ENCODE data around the gene EPHA2. TPM values are rescaled to one million over a fixed set of nuclear protein-coding genes. Genes with fewer than 3 reads are reported as not detected.

Gene EPHA2
- total and polyA plus RNA-seq, 2 experiments from 2014 or later = 7.5 to 51.2 TPM

DNA sequence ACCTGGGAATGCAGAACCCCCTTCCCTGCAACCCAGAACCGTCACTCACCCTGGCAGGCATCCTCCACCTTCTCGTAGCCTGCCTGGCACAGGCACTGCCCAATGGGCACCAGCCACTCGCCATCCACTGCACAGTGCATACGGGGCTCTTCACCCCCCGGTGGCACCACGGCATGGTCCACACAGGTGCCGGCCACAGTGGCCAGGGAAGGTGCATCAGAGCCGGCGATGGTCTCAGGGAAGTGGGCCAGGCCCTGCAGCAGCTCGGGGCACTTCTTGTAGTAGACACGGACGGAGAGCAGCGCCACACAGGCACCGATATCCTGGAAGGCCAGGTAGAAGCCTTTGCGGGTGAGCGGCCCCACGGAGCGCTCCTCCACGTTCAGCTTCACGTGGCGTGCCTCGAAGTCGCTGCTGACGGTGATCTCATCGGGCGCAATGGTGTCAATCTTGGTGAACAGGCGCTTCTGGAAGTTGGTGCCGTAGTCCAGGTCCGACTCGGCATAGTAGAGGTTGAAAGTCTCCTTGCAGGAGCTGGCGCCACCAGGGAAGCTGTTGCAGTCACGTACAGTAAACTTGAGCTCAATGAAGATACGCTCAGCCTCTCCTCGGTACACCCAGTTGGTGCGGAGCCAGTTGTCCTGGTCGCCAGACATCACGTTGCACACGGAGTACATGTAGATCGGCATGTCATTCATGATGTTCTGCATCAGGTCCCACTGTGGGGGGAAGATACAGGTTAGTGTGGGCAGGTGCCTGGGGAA is 7.4 kb downstream of the EPHA2 start:
- Histone ChIP-seq H4K20me1 (replicated peaks; ENCODE audit: insufficient read depth) (peaks cover 3% of the 10 kb centered on the region; the same call in 1 of the 2 replicates), H3K4me1 (ENCODE audit: insufficient read depth) (peaks cover 60% of the 10 kb centered on the region)

DNA sequence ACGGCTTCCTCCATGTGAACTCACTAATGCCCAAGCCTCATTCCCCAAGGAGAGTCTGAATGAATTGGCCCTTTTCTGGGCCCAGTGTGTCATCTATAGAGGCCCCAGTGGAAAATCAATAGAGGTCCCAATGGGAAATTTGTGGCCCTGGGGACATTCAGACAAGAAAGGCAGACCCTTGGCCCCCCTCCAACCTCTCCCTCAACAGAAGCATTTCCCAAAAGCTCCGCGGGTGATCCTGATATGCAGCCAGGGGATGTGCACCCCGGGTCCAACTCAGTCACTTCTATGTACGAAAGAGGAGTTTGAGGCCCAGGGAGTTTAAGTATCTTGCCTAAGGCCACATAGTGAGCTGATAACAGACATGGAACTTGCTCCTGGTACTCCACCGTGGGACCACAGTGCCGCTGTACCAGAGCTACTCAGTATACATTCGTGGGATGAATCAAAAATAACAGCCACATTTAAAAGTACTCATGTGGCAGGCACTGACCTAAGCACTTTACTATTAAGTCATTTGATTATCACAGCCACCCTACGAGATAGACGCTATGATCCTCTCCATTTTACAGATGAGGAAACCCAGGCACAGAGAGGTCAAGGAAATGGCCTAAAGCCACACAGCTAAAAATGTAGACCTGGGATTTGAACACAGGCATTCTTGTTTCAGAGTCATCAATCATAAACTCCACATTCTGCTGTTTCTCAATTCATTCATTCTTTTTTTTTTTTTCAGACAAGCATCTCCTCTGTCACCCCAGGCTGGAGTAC is 8.5 kb downstream of the EPHA2 start:
- Histone ChIP-seq H3K27ac (ENCODE audit: low read depth) (peak overlapping the region; percentile 96), H3K4me3 (peak overlapping the region; percentile 42; the same call in 1 of the 2 replicates), H3K36me3 (ENCODE audit: insufficient read depth) (peaks cover 14% of the 10 kb centered on the region), H3K79me2 (replicated peaks; ENCODE audit: insufficient read depth) (peaks cover 79% of the 10 kb centered on the region), H3K4me1 (ENCODE audit: insufficient read depth) (peaks cover 50% of the 10 kb centered on the region), H4K20me1 (replicated peaks; ENCODE audit: insufficient read depth) (no peaks in the 10 kb centered on the region; the same call in 1 of the 2 replicates), H3K9me2 (ENCODE audit: insufficient read depth) (no peaks in the 10 kb centered on the region), H3K27me3 (ENCODE audit: insufficient read depth) (no peaks in the 10 kb centered on the region), H3K4me2 (peak overlapping the region; percentile 86), H2AFZ (no peak overlapping the region), H3F3A (replicated peaks; ENCODE audit: low read depth) (peaks cover 20% of the 10 kb centered on the region)
- Mint-ChIP-seq H3K4me1 (peaks cover 53% of the 10 kb centered on the region), H3K9me3 (no peaks in the 10 kb centered on the region), H3K4me3 (peak overlapping the region; percentile 53; the same call in 1 of the 3 replicates), H3K36me3 (ENCODE audit: low read depth) (peaks cover 53% of the 10 kb centered on the region), H3K27me3 (ENCODE audit: insufficient read depth, low read depth, poor library complexity) (peaks cover 29% of the 10 kb centered on the region), H3K27ac (peak overlapping the region; percentile 96)
- no peak for ATAC-seq
- DNase-seq (ENCODE audit: low spot score) = no peak
- TF ChIP-seq, protein P1, sequence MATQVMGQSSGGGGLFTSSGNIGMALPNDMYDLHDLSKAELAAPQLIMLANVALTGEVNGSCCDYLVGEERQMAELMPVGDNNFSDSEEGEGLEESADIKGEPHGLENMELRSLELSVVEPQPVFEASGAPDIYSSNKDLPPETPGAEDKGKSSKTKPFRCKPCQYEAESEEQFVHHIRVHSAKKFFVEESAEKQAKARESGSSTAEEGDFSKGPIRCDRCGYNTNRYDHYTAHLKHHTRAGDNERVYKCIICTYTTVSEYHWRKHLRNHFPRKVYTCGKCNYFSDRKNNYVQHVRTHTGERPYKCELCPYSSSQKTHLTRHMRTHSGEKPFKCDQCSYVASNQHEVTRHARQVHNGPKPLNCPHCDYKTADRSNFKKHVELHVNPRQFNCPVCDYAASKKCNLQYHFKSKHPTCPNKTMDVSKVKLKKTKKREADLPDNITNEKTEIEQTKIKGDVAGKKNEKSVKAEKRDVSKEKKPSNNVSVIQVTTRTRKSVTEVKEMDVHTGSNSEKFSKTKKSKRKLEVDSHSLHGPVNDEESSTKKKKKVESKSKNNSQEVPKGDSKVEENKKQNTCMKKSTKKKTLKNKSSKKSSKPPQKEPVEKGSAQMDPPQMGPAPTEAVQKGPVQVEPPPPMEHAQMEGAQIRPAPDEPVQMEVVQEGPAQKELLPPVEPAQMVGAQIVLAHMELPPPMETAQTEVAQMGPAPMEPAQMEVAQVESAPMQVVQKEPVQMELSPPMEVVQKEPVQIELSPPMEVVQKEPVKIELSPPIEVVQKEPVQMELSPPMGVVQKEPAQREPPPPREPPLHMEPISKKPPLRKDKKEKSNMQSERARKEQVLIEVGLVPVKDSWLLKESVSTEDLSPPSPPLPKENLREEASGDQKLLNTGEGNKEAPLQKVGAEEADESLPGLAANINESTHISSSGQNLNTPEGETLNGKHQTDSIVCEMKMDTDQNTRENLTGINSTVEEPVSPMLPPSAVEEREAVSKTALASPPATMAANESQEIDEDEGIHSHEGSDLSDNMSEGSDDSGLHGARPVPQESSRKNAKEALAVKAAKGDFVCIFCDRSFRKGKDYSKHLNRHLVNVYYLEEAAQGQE (IDR thresholded peaks at IDR 0.05; ENCODE audit: unreplicated experiment) = no peak
- no peak for TF ChIP-seq ZNF331 (CRISPR knock-in tag; IDR thresholded peaks at IDR 0.05; ENCODE audit: low read depth)
- TF ChIP-seq STAT1 (IDR thresholded peaks at IDR 0.05; ENCODE audit: unreplicated experiment) = no peak
- TF ChIP-seq ZNF114 (CRISPR knock-in tag; IDR thresholded peaks at IDR 0.05) = no peak
- TF ChIP-seq EZH2 (IDR thresholded peaks at IDR 0.05; ENCODE audit: low read depth, unreplicated experiment) = no peak

More for the DNA sequence above, 7.4 kb downstream of the EPHA2 start:
- peaks cover 14% of the 10 kb centered on the region for H3K36me3 ChIP-seq (ENCODE audit: insufficient read depth)
- H3K9me2 ChIP-seq (ENCODE audit: insufficient read depth) = no peaks in the 10 kb centered on the region
- no peak for TF ChIP-seq JUNB (IDR thresholded peaks at IDR 0.05; ENCODE audit: unreplicated experiment)
- TF ChIP-seq EZH2 (IDR thresholded peaks at IDR 0.05; ENCODE audit: low read depth, unreplicated experiment) = no peak
- no peak for TF ChIP-seq STAT1 (IDR thresholded peaks at IDR 0.05; ENCODE audit: unreplicated experiment)
- TF ChIP-seq, protein P2, sequence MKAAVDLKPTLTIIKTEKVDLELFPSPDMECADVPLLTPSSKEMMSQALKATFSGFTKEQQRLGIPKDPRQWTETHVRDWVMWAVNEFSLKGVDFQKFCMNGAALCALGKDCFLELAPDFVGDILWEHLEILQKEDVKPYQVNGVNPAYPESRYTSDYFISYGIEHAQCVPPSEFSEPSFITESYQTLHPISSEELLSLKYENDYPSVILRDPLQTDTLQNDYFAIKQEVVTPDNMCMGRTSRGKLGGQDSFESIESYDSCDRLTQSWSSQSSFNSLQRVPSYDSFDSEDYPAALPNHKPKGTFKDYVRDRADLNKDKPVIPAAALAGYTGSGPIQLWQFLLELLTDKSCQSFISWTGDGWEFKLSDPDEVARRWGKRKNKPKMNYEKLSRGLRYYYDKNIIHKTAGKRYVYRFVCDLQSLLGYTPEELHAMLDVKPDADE (IDR thresholded peaks at IDR 0.05) = no peak
- TF ChIP-seq ZNF331 (CRISPR knock-in tag; IDR thresholded peaks at IDR 0.05; ENCODE audit: low read depth) = no peak
- TF ChIP-seq POLR2AphosphoS5 (IDR thresholded peaks at IDR 0.05; ENCODE audit: low read depth) = no peak
- no peaks in the 10 kb centered on the region for H3K27me3 ChIP-seq (ENCODE audit: insufficient read depth)
- H2AFZ ChIP-seq = no peak overlapping the region
- H3K79me2 ChIP-seq (replicated peaks; ENCODE audit: insufficient read depth) = peaks cover 81% of the 10 kb centered on the region
- Mint-ChIP-seq H3K4me1 (peaks cover 60% of the 10 kb centered on the region), H3K27me3 (ENCODE audit: insufficient read depth, low read depth, poor library complexity) (peaks cover 28% of the 10 kb centered on the region), H3K4me3 (no peak overlapping the region), H3K9me3 (no peaks in the 10 kb centered on the region), H3K36me3 (ENCODE audit: low read depth) (peaks cover 47% of the 10 kb centered on the region), H3K27ac (no peak overlapping the region)
- ATAC-seq (no peak), DNase-seq (ENCODE audit: low spot score) (no peak)
- peaks cover 20% of the 10 kb centered on the region for H3F3A ChIP-seq (replicated peaks; ENCODE audit: low read depth)
- no peak overlapping the region for H3K4me3 ChIP-seq
- H3K4me2 ChIP-seq = no peak overlapping the region
- H3K27ac ChIP-seq (ENCODE audit: low read depth) = no peak overlapping the region

All from GM23338 (cell line).